ENCODE measurements around the gene HOXA11. TPM values are rescaled to one million over a fixed set of nuclear protein-coding genes. Genes with fewer than 3 reads are reported as not detected.

The HOXA11 gene
- total RNA-seq, 1 donor from 2014 or later, result not detected

- H3K36me3 Mint-ChIP-seq (ENCODE audit: low read depth), result no peaks in the 10 kb centered on the region
- intact Hi-C loops (cut with micrococcal nuclease), result no loop called here
- peaks cover 39% of the 10 kb centered on the region for H3K27me3 Mint-ChIP-seq
- H3K9me3 Mint-ChIP-seq, result no peaks in the 10 kb centered on the region
- H3K4me3 Mint-ChIP-seq, result no peak overlapping the region
- DNase-seq, result no peak
- peaks cover 14% of the 10 kb centered on the region for H3K4me1 Mint-ChIP-seq
- H3K27ac Mint-ChIP-seq, result no peak overlapping the region
Observed at GRCh38 chr7:27137640-27138315, 47.3 kb downstream of the HOXA11 start.

DNA sequence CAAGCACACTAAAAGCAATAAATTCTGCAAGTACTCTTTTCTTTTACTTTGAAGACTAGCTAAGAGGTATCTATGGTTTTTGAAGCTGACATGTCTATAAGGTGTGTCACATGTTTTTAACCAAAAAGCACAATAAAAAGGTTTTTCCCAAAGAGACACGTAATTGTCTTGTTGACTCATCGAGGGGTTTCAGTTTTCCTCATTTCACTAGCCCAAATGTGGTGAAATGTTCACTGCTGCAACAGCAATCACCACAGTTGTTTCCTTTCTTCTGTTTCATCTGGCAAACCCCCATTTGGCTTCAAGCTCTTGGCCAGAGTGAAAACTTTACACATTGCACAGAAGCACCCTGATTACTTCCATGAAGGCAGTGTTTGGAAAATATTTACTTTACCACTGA lies 50.6 kb downstream of the HOXA11 start:
- peaks cover under 1% of the 10 kb centered on the region for H3K36me3 Mint-ChIP-seq (ENCODE audit: low read depth)
- intact Hi-C loops (cut with micrococcal nuclease), result loop anchor here (2.0 to 5.0 kb wide), 2 partner anchors 16 to 37 kb away; partner anchors contain the start of gene HOXA1
- H3K27ac Mint-ChIP-seq, result no peak overlapping the region
- peaks cover 14% of the 10 kb centered on the region for H3K4me1 Mint-ChIP-seq
- DNase-seq, result peak; percentile 62
- peaks cover 47% of the 10 kb centered on the region for H3K27me3 Mint-ChIP-seq
- H3K4me3 Mint-ChIP-seq, result peak overlapping the region; percentile 2
- H3K9me3 Mint-ChIP-seq, result peaks cover 3% of the 10 kb centered on the region

DNA sequence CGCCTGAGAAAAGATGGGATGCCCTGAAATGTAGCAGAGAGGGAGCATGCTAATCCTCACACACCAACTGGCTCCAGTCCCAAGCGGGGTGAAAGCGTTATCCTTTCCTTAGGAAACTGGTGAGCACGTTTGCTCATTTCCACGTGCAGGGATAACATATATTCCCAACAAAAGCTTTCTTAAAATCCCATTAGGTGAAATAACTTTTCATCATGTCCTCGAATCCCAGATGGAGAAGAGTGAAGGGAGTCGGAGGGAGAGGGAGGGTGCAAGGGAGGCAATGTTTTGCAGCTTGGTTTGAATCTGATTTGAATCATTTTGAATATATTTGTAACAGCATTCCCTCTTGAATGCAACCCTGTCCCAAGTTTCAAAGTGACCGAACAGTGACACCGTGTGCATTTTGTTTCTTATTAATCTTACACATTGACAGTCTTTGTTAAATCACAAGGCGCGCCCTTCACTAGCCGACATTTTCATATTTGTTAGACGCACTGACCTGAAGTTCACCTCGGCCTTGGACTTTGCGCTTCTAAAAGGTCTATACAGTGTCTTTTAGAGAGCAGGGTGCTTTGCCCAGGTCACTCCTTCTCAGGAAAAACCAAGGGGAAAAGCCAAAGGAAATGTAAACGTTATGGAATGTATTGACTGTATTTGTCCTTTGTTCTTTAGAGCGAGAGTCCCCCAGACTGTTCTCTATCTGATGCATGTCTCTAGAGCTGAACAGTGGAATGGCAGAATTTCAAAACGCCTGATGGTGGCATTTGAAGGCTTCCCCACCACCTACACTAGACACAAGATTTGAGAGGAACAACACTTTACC lies 51.4 kb downstream of the HOXA11 start:
- intact Hi-C loops (cut with micrococcal nuclease), result loop anchor here (2.0 to 5.0 kb wide), 2 partner anchors 17 to 36 kb away; partner anchors contain the start of gene HOXA1
- peaks cover 51% of the 10 kb centered on the region for H3K27me3 Mint-ChIP-seq

GRCh38 chr7:27132978-27133377 lies 52.1 kb downstream of the HOXA11 start:
- Mint-ChIP-seq H3K36me3 (ENCODE audit: low read depth) (peaks cover 1% of the 10 kb centered on the region), H3K27me3 (peaks cover 54% of the 10 kb centered on the region), H3K4me3 (no peak overlapping the region), H3K9me3 (peaks cover 3% of the 10 kb centered on the region), H3K27ac (no peak overlapping the region), H3K4me1 (peaks cover 14% of the 10 kb centered on the region)
- intact Hi-C loops (cut with micrococcal nuclease), result loop anchor here (5.0 kb wide), 1 partner anchor 36 kb away; the partner anchor contains the start of gene HOXA1
- DNase-seq, result no peak

More for the DNA sequence above, 51.4 kb downstream of the HOXA11 start:
- Mint-ChIP-seq H3K36me3 (ENCODE audit: low read depth) (peaks cover 1% of the 10 kb centered on the region), H3K4me1 (peaks cover 14% of the 10 kb centered on the region), H3K9me3 (peaks cover 3% of the 10 kb centered on the region), H3K27ac (no peak overlapping the region), H3K4me3 (peak overlapping the region; percentile 2)
- DNase-seq, result no peak

DNA sequence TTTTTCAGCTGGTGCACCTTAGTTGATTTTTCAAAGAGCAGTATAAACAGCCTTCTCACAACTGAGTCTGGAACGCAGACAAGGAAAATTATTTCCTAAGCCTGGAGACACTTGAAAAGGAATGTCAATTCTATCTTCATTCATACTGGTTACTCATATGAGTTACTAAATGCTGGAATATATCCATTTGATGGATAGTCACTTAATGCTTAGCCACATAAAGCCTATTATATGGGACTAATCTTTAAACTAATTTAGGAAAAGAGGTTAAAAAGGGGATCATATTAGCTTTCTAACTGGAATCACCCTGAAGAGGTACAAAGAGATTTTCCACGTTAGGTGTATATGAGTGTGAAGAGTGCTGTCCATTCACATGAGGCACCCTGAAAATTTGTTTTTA lies 52.8 kb downstream of the HOXA11 start:
- H3K4me1 Mint-ChIP-seq, result peaks cover 14% of the 10 kb centered on the region
- no peak for DNase-seq
- H3K4me3 Mint-ChIP-seq, result no peak overlapping the region
- H3K9me3 Mint-ChIP-seq, result peaks cover 3% of the 10 kb centered on the region
- peaks cover 1% of the 10 kb centered on the region for H3K36me3 Mint-ChIP-seq (ENCODE audit: low read depth)
- intact Hi-C loops (cut with micrococcal nuclease), result loop anchor here (5.0 kb wide), 1 partner anchor 35 kb away; the partner anchor contains the start of gene HOXA1
- peaks cover 54% of the 10 kb centered on the region for H3K27me3 Mint-ChIP-seq
- H3K27ac Mint-ChIP-seq, result no peak overlapping the region

DNA sequence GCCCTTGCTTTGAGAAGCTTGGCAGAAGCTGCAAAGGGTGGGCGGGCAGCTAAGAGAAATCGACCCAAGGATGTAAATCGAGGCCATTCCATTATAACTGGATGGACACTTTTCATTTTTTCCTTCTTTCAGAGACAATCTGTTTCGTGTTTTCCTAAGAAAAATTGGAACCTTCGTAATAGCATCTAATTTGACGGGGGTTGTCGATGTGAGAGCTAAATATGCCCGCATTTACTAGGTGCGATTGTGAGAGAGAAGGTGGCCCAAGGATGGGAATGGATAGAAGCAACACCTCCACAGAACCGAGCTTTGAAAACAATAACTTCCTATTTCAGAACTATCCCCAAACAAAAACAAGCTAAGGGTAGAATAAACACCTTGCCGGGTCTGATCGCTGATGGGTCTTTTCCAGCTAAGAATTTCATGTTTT lies 53.6 kb downstream of the HOXA11 start:
- H3K4me1 Mint-ChIP-seq, result peaks cover 14% of the 10 kb centered on the region
- intact Hi-C loops (cut with micrococcal nuclease), result loop anchor here (5.0 kb wide), 1 partner anchor 34 kb away; the partner anchor contains the start of gene HOXA1
- peaks cover 3% of the 10 kb centered on the region for H3K9me3 Mint-ChIP-seq
- peaks cover 1% of the 10 kb centered on the region for H3K36me3 Mint-ChIP-seq (ENCODE audit: low read depth)
- H3K4me3 Mint-ChIP-seq, result peak overlapping the region; percentile 66
- H3K27me3 Mint-ChIP-seq, result peaks cover 55% of the 10 kb centered on the region
- no peak for DNase-seq
- H3K27ac Mint-ChIP-seq, result no peak overlapping the region

Other genes with a start within 250 kb of the HOXA11 start
- 0.09 and 0.16 TPM in 2 replicates for gene HOXA1, start 89.2 kb downstream of the HOXA11 start, total RNA-seq
- gene HOXA2, start 82.5 kb downstream of the HOXA11 start, total RNA-seq, result not detected in 2 replicates
- not detected in 2 replicates for gene HOXA4, start 54.5 kb downstream of the HOXA11 start, total RNA-seq
- not detected in 2 replicates for gene HOXA5, start 41.6 kb downstream of the HOXA11 start, total RNA-seq
- gene HOXA6, start 37.5 kb downstream of the HOXA11 start, total RNA-seq, result not detected in 2 replicates
- not detected in 2 replicates for gene HOXA3, start 32.6 kb downstream of the HOXA11 start, total RNA-seq
- gene HOXA7, start 28.6 kb downstream of the HOXA11 start, total RNA-seq, result not detected in 2 replicates
- not detected in 2 replicates for gene HOXA9, start 19.7 kb downstream of the HOXA11 start, total RNA-seq
- not detected in 2 replicates for gene HOXA10, start 10.9 kb downstream of the HOXA11 start, total RNA-seq
- gene HOXA13, start 14.9 kb upstream of the HOXA11 start, total RNA-seq, result not detected in 2 replicates
- gene EVX1, start 57.6 kb upstream of the HOXA11 start, total RNA-seq, result not detected in 2 replicates